IPS DF 6.9 (cell line): ENCODE results near the gene GPRASP1.

ENCODE experiments used
- DNase-seq: peaks from one replicate; pipeline ENCODE4 v3.0.0-alpha.2; 2013; ENCODE audit warnings: low read depth, low spot score
- H3K27ac ChIP-seq: one replicate; pipeline ENCODE4 v1.5.1; 2013; ENCODE audit warnings: low read length, control low read depth
- H3K27me3 ChIP-seq: 2 replicates; pipeline ENCODE4 v1.6.1; 2013; ENCODE audit warnings: mild to moderate bottlenecking, low read length; ENCODE audit not compliant: control insufficient read depth, insufficient read depth
- H3K36me3 ChIP-seq: 2 replicates; pipeline ENCODE4 v1.6.1; 2013; ENCODE audit warnings: low read length; ENCODE audit not compliant: control insufficient read depth, insufficient read depth
- H3K4me1 ChIP-seq: 2 replicates; pipeline ENCODE4 v1.6.1; 2013; ENCODE audit warnings: low read length; ENCODE audit not compliant: control insufficient read depth, insufficient read depth
- H3K4me3 ChIP-seq: 2 replicates; pipeline ENCODE4 v1.5.1; 2013; ENCODE audit warnings: mild to moderate bottlenecking, low read length
- H3K9me3 ChIP-seq: 2 replicates; pipeline ENCODE4 v1.6.1; 2013; ENCODE audit warnings: low read length, inconsistent platforms; ENCODE audit not compliant: control insufficient read depth, insufficient read depth

GPRASP1 gene

GRCh38 chrX:102696306-102696705 is 45.0 kb downstream of the GPRASP1 start:
- H3K36me3 ChIP-seq: no peaks in the 10 kb centered on the region
- H3K4me1 ChIP-seq: no peaks in the 10 kb centered on the region
- DNase-seq: no peak
- no peak overlapping the region for H3K27ac ChIP-seq
- no peaks in the 10 kb centered on the region for H3K27me3 ChIP-seq
- no peak overlapping the region for H3K4me3 ChIP-seq
- H3K9me3 ChIP-seq: no peaks in the 10 kb centered on the region

- Histone ChIP-seq H3K27ac (no peak overlapping the region), H3K36me3 (no peaks in the 10 kb centered on the region), H3K27me3 (no peaks in the 10 kb centered on the region), H3K4me3 (no peak overlapping the region), H3K9me3 (no peaks in the 10 kb centered on the region), H3K4me1 (no peaks in the 10 kb centered on the region)
- no peak for DNase-seq
Measured at GRCh38 chrX:102697494-102697893, 46.2 kb downstream of the GPRASP1 start.
